Glomerular endothelial cell (primary cell): ENCODE data around the gene EVC. TPM values are rescaled to one million over a fixed set of nuclear protein-coding genes. Genes with fewer than 3 reads are reported as not detected.

Source experiments
- DNase-seq: peaks from one replicate; pipeline ENCODE4 v3.0.0-alpha.2; 2011; ENCODE audit warnings: low read depth, low spot score; ENCODE audit errors: extremely low read depth
- total RNA-seq: library from RNA; depleted of rRNA; stranded (reverse); fragments of >200 nt; gene quantifications from 2 replicates; pipeline ENCODE4 v1.2.3, GENCODE V29; 2015

EVC gene
- total RNA-seq, 1 donor from 2014 or later, result 52.8 TPM

DNA sequence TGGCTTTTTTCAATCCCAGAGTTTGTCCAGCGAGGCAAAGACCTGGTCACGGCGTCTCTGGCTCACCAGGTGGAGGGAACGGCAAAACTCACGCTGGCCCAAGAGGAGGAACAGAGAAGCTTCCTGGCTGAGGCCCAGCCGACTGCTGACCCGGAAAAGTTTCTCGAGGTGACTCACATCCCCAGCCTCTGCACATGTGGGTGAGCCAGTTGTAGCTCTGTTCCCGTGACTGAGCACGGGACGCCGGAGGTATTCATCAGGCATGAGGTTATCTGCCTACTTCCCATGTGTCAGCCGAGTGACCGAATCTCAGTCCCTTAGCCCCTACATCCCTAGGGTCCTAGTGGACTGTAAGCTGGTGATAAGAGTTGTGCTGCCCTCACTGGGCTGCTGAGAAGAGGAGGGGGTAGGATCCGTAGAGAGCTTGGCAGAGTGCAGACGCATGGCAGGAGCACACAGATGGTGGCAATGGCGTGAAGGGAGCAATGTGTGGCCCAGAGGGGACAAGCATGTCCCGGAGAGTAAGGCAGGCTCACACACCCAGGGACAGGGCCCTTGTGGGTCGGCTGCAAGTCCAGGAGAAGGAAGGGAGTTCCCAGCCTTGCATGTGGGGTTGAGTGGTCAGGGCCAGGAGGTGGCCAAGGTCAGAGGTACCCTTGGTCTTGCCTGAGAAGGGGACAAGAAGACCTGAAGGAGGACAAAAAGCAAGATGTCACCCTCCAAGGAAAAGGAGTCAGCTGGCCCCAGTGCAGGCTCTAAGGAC lies 42.9 kb downstream of the EVC start:
- DNase-seq, result peak; percentile 69

DNA sequence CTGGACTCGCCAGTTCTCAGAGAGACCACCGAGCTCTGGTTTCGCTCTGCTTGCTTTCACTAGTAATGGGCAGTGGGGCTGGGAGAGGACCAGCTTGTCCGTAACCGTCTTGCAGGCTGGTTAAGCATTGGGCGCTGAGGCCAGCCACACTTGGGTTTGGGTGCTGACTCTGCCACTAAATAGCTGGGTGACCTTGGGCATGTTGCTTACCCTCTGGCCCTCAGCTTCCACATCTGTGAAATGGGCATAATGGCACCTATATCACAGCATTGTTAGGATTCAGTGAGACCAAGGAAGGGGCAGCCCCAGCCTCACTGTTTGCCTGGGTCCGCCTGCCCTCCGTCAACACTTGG lies 43.5 kb downstream of the EVC start:
- no peak for DNase-seq

- DNase-seq, result no peak
Observed at GRCh38 chr4:5755161-5755560, 44.2 kb downstream of the EVC start.

DNA sequence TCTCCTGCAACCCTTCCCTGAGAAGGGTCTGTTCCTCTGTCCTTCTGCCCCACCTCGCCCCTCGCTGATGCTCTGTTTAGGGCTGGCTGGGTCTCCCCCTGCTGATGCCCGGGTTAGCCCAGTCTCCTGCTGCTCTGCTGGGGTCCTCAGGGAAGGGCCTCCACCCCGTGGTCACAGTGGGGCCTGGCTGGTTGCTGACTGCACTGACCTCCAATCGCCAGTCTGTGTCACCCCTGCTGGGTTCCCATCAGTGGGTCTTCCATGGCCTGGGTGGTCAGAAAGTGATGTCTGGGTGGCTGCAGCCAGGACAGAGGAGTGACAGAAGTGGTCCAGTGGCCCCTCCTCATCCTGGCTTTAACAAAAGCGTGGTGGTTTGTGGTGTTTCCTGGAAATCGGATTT lies 44.7 kb downstream of the EVC start:
- no peak for DNase-seq

DNA sequence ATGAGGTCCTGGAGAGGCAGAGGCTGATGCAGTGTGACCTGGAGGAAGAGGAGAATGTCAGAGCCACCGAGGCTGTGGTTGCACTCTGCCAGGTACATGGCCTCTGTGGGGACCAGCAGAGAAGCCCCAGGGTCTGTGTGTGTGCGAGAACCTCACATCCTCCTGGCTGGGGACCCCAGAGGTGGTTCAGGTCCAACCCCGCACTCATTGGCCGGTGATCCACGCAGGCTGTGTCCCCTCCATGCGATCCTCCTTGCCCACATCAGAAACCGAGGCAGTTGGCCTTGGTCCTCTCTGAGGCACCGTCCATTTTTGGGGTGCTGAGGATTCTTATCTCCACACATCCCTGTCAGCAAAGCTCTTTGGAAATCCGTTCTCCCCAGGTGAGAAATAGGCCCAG lies 45.3 kb downstream of the EVC start:
- DNase-seq, result no peak

GRCh38 chr4:5757091-5757490 lies 46.1 kb downstream of the EVC start:
- no peak for DNase-seq

- DNase-seq, result no peak
Observed at GRCh38 chr4:5757536-5757935, 46.5 kb downstream of the EVC start.

GRCh38 chr4:5757954-5758353 lies 47.0 kb downstream of the EVC start:
- no peak for DNase-seq

DNA sequence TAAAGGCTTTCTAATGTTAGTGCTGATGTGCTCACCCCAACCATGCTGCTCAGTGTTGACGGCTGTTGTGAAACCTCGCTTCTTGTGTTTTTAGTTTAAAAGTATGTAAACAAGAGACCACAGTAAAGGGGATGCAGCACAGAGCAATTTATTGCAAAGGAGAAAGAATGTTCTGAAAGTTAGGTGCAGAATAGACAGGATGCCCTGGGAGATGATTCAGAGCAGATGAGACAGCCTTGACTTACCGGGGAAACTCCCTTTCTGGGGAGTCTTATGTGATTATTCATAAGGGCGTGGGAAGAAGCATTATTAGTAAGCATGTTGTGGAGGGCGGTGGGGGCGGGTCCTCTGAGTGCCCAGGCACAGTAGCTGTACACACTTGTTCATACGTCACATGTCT lies 47.7 kb downstream of the EVC start:
- DNase-seq, result no peak

DNA sequence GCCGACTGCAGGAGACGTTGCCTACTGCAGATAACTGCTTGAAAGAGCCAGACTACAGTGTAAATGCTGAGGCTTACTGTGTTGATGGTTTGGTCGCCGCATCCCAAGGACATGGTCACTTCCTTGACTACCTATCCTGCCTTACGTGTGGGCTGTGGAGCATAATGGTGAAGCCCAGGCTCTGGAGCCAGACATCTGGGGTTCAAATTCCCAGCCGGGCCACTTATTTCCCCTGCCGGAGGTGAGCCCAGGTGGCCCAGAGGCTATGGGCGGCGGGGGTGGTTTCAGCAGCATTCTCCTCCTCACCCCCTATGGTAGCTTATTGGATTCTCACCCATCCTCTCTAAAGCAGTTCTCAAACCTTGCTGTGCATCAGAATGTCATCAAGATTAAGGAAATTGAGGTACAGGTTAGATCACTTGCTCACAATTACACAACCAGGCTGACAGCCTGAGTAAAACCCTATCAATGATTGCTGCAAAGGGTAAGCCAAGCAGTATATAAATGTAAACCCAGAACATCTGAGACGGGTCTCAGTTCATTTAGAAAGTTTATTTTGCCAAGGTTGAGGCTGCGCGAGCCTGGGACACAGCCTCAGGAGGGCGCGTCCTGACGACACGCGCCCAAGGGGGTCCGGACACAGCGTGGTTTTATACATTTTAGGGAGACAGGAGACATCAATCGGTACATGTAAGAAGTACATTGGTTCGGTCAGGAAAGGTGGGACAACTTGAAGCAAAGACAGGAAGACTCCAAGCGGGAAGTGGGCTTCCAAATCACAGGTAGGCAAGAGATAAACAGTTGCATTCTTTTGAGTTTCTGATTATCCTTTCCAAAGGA lies 48.5 kb downstream of the EVC start:
- DNase-seq, result no peak

GRCh38 chr4:5760246-5760645 lies 49.2 kb downstream of the EVC start:
- DNase-seq, result no peak

- no peak for DNase-seq
Observed at GRCh38 chr4:5760936-5761480, 50.0 kb downstream of the EVC start.

GRCh38 chr4:5770051-5770450 lies 59.0 kb downstream of the EVC start:
- DNase-seq, result no peak

- no peak for DNase-seq
Observed at GRCh38 chr4:5772528-5773270, 61.7 kb downstream of the EVC start.

DNA sequence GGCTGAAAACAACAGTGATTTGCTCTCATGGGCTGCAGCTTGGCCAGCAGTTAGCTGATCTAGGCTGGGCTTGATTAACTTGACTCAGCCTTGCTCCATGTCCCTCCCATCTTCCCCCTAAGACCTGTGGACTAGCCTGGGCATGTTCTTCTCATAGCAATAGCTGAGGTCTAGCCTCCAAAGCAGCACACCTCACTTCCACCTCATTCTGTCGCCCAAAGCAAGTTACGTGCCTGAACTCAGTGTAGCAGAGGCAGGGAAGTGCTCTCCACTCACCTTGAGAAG lies 62.2 kb downstream of the EVC start:
- DNase-seq, result no peak

DNA sequence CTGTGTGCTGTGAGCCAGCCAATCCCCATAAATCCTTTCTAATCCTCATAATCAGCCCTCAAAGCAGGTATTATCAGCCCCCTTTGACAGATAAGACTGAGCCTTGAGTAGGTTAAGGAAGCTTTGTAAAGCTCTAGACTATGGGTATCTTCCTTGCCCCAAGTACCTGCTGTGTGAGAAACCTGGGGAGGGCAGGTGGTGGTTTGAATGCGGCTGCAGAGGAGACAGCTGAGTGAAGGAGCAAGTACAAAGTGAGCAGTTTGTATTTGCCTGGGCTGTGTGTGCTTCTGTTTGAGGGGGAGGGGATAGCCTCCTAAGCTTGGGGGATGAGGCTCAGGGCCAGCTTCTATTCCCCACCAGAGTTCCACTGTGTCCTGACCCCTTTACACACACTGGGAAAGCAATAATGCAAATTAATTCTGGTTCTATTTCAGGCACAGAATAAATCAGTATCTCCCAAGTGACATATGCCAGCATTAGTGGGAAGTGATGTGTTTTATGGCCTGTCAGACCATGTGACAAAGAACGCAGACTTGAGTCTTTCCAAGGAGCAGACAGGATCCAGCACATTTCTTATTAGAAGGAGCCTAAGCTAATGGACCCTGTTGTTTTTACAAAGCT lies 63.5 kb downstream of the EVC start:
- no peak for DNase-seq

DNA sequence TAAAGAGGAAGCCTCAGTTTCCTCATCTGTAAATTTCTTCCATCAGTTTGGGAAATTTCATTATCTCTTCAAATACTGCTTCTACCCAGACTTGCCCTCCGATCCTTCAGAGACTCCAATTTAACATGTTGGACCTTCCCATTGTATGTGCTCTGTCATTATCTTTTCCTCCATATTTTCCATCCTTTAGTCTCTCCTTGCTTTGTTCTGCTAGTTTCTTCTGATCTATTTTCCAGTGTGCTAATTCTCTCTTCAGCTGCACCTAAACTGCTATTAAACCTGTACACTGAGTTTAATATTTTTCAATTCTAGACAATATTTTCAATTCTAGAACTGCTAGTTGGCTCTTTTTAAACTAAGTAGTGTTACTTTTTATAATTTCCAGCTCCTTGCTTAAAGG lies 65.5 kb downstream of the EVC start:
- DNase-seq, result no peak

GRCh38 chr4:5780831-5781480 lies 70.0 kb downstream of the EVC start:
- DNase-seq, result no peak

GRCh38 chr4:5781691-5782090 lies 70.7 kb downstream of the EVC start:
- no peak for DNase-seq

GRCh38 chr4:5782829-5783476 lies 72.0 kb downstream of the EVC start:
- DNase-seq, result no peak
